Pulmonary artery endothelial cell (primary cell): ENCODE results near the gene E2F4. TPM values are rescaled to one million over a fixed set of nuclear protein-coding genes. Genes with fewer than 3 reads are reported as not detected.

Source experiments
- DNase-seq: peaks from one replicate; pipeline ENCODE4 v3.0.0-alpha.2; 2011; ENCODE audit warnings: low read depth, low spot score
- total RNA-seq: library from RNA; depleted of rRNA; stranded (reverse); fragments of >200 nt; gene quantifications from 2 replicates; pipeline ENCODE4 v1.2.3, GENCODE V29; 2014

E2F4 gene
- total RNA-seq, 1 donor from 2014 or later, result 68.3 TPM

DNA sequence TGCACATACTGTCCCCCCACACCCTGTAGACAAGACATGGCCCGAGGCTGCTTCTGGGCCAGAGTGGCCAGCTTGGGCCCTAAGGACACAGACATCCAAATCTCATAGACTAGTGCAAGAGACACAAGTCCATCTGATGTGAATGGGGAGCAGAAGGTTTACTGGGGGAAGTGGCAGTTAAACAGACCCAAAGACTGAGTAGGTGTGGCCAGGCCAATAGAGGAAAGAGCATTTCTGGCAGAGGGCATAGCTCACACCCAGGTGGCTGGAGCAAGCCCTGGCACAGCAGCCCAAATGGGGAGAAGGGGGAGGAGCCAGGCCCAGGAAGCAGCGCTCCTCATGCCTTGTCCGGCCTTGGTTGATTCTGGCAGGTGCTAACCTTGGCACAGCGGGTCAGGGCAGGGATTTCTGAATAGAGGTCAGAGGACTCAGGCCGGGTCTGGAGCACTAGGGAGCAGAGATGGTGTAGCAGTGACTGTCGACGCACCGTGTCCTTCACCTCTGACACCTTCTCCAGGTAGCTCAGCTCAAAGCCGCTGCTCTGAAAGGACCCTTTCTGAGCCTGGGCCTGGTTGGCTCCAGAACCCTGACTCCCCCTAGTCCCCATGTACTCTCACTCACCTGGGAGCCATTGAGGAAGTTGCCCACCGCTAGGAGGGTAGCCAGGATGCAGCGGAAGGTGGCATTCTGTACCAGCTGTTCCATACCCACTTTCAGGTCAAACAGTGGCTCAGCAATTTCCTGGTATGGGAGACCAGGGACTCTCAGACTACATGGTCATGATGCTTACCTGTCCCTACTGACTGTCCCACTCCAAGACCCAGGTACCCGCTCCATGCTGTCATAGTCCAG, 39.1 kb downstream of the E2F4 start:
- no peak for DNase-seq

GRCh38 chr16:67233596-67233995, 41.6 kb downstream of the E2F4 start:
- no peak for DNase-seq

DNA sequence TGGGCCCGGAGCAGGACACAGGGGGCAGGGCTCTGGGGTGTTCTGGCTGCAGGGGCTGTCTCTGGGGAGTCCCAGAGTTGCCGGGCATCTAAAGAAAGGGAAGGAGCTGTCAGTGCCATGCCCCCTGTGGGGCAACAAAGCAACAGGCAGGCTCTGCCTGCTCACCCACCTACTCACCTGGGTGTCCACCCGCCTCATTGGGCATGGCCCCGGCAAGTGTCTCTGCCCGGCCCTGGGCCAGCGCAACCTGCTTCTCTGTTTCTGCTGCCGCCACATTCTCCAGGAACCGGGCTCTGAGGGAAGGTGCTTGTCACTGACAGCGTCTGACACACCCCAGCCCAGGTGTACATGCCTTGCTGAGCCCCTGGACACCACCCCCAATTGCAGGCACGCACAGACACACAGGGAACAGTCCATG, 42.2 kb downstream of the E2F4 start:
- DNase-seq, result no peak

GRCh38 chr16:67235816-67236562, 44.0 kb downstream of the E2F4 start:
- DNase-seq, result no peak

DNA sequence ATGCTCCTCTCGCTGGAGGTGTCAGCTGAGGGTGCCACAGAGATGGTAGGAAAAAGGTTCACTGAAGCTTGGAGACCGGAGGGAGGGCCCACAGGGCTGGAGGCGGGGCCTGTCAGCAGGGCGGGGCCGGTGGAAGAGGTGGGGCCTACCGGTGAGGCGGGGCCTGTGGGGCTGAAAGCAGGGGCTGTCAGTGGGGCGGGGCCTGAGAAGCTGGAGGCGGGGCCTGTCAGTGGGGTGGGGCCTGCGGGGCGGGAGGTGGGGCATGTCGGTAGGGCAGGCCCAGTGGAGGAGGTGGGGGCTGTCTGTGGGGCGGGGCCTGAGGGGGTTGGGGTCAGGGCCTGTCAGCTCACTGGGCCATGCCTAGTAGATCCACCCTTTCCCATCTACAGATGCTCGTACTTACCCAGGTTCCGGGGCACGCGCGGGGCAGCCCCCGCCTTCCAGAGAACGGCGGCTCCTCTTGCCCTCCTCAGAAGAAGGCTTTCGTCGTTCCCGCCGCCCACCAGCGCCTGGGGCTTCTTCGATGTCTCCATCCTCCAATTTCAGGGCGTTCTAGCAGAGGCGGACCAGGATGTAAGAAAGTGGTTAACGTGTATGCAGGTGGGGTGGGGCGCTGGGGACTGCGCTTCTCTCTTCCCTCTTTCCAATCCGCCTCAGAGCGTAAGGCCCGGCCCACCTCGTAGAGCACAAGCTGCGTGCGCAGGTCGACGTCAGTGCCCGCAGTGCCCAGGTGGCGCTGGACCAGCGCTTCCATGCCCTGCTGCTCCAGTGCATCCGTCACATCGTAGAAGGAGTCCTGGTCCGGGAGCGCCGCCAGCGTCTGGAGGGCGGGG, 44.8 kb downstream of the E2F4 start:
- no peak for DNase-seq

DNA sequence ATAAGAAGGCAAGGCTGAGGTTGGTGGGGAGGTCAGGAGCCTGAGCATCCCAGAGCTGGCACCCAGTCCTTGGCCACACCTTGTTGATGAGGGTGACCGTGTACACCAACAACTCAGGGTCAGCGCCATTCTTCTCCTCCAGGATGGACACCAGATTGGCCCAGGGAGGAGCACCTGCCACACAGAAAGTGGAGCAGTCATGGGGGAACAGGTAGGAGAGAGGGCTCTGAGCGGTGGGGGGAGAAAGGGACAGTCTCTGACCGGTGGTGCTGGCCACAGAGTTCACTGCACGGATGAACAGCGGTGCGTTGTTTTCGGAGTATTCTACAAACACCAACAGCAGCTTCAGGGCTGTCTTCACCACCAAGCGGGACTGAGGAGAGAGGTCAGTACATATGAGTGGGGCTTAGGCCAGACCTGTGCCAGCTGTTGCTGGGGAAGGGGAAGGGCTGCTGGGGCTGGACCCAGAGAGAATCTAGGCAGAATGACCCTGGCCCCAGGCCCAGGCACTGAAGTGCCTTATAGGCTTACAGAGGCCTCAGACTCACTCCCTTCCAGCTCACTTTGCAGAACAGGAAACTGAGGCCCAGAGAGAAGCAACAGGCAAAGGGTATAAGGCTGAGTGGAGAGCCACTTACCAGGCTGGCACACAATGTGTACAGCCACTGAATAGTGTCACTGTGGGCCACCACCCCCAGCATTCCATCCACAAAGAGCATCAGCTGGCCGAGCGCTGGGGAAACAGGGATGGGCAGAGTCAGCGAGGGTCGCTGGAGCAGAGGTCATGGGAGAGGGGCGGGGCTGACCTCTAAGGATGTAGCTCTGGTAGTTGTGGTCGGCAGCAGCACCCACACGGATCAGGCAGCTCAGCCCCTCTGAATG, 45.7 kb downstream of the E2F4 start:
- no peak for DNase-seq

GRCh38 chr16:67238278-67238575, 46.3 kb downstream of the E2F4 start:
- DNase-seq, result no peak

- no peak for DNase-seq
Measured at GRCh38 chr16:67238806-67239470, 47.0 kb downstream of the E2F4 start.

GRCh38 chr16:67240506-67240905, 48.6 kb downstream of the E2F4 start:
- DNase-seq, result no peak

DNA sequence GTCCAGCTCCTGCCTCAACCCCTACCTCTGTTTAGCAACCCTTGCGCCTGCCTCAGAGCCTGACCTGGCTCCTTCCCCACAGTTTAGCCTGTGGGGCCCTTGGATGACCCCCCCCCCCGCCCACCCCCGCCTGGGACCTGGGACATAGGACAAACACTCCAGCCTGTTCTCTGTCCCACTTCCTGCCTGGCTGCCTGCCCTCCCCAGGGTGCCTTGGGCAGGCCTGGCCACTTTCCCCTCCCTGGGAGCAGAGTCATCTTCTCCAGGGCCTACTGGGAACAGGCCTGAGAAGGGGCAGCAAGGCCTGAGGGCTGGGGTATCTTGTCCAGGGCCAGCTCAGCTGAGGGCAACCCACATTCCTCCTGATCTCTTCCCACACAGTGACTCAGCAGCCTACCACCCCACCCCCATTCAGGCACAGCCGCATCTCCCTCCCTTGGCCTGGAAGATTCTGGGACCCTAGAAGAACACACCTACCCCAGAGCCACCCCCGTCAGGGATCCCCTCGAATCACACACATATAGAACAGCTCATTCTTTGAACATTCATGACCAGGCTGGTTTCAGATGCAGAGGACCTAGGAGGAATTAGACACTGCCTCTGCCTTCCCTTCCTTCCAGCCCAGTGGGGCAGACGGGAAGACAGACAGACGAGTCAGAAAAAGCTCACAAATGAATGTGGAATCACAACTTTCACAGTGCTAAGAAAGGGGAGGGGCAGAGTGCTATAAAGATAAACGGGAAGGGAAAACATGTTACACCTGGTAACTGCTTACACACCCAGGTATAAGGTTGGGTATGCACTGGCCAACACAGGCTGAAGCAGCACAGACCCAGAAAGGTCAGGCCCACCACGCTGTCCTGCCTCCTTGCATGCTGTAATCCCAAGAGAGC, 49.3 kb downstream of the E2F4 start:
- DNase-seq, result no peak

DNA sequence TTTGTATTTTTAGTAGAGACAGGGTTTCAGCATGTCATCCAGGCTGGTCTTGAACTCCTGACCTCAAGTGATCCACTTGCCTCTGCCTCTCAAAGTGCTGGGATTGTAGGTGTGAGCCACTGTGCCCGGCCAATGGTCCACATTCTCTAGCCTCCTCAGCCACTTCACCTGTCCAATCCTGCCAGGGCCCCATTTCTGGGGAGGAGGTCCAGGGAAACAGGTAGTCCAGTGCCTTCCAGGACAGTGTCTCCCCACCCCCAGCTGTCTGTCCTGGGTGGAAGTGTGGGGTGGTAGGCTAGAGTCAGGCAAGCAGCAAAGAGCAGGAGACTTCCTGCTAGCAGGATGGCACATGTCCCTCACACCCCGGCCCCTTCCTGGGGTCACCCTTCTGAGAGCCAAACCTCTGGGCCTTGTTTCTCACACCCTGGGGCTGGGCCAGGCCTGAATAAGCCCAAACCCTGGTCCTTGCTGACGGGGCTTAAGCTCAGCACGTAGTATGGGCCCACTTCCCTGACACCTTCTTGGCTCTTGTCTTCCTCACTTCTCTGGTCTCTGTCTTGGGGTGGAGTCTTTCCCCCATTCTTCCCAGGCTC, 50.3 kb downstream of the E2F4 start:
- DNase-seq, result no peak

GRCh38 chr16:67243481-67243880, 51.5 kb downstream of the E2F4 start:
- no peak for DNase-seq

DNA sequence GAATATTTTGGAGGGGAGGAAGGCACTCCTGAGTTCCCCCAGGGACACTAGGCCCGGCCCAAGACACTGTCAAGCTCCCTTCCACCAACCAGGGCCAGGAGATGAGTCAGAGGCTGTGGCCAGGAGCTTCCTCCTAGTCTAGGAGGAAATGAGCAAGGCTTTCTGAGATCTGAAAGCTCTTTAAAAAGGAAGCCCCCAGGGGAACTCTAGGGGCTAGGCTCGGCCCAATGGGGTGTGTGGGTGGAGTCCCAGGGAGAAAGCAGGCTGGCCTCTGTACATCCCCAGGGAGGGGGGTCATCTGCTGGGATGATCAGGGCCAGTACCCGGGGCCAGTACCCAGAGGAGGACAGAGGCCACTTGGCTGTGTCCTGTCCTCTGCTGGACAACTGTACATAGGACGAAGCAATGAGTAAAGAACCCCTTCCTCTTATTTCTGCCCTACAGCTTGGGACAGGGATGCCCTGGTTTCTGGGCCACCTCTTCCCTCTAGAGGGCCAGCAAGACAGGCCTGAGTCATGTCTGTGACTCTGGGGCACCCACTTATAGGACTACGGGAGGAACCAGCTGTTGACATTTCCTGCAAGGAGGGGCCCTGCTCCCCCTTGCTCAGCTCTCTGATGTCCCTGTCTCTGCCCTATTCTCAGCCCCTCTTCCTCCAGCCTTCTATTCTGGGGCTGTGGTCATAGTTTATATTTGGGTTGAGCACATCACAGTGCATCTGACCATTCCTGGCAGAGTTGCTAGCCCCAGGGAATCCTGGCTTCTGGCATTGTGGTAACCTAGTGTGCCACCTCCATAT, 52.6 kb downstream of the E2F4 start:
- peak; percentile 61 for DNase-seq

DNA sequence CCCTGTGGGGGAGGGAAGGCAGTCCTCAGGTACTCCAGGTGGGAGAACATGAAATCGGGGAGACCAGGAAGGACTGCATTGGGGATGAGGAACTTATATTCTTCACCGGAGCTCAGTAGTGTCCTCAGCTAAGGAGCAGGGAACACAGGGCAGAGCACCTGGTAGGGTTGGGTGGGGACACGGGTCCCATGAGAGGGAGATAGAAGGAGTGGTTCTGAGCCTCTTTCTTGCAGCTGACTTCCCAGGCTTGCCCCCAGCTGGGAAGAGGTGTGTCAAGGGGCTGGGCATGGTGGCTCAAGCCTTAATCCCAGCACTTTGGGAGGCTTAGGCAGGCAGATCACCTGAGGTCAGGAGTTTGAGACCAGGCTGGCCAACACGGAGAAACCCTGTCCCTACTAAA, 53.2 kb downstream of the E2F4 start:
- no peak for DNase-seq

DNA sequence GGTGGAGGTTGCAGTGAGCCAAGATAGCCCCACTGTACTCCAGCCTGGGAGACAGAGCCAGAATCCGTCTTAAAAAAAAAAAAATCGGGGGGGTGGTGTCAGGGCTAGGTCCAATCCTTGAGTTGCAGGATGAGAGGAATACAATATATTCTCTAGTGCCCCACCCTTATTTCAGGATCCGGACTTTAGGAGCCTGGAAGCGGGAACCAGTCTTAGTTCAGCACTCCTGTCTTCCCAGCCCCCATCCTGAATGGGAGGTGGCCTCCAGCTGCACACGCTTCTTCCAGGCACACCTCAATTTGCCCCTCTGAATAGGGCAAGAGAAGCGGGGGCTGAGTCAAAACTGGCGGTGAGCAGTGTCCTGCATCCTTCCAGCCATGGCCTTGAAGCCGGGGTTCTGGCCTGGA, 53.7 kb downstream of the E2F4 start:
- DNase-seq, result no peak

GRCh38 chr16:67246081-67246755, 54.3 kb downstream of the E2F4 start:
- DNase-seq, result peak; percentile 46

GRCh38 chr16:67246756-67247191, 54.8 kb downstream of the E2F4 start:
- DNase-seq, result no peak
